SK-N-SH (cell line): ENCODE measurements around the gene RHOT2. TPM values are rescaled to one million over a fixed set of nuclear protein-coding genes. Genes with fewer than 3 reads are reported as not detected.

Experiments
- CTCF ChIA-PET: fragments of 300-600, 350-600 bp; formaldehyde crosslinking; extraction: SDS; loops from one replicate; lab custom pipeline; 2021; lab: Yijun Ruan, JAX
- POLR2A ChIA-PET: fragments of 350-600 bp; sonication (Branson Sonifier 250); formaldehyde crosslinking; extraction: SDS; loops from one replicate; lab custom pipeline; 2020; ENCODE audit warnings: antibody characterized with exemption, inconsistent platforms; lab: Yijun Ruan, JAX
- DNase-seq: peaks from one replicate; pipeline ENCODE4 v3.0.0; 2012
- H2AFZ ChIP-seq: fragments of 200-600 bp; sonication (generic); 2 replicates; pipeline ENCODE4 v1.8.1; 2016; ENCODE audit warnings: antibody characterized with exemption, mild to moderate bottlenecking, low read depth
- H3F3A ChIP-seq: fragments of 200-600 bp; sonication (generic); replicated peaks from 2 replicates; pipeline ENCODE3; 2016; ENCODE audit warnings: antibody characterized with exemption, mild to moderate bottlenecking; ENCODE audit not compliant: insufficient read depth
- H3K27ac ChIP-seq, 2 experiments: fragments of 200-500 bp in 1 of 2; fragments of 200-600 bp in 1 of 2; sonication (Bioruptor generic) in 1 of 2; sonication (generic), shearing (Covaris generic) in 1 of 2; 2 replicates each; pipeline versions ENCODE4 v1.5.1 to v1.6.1; 2014 to 2016; ENCODE audit warnings: low read depth in 2 of 2, inconsistent platforms in 1 of 2, low read length in 1 of 2, mild to moderate bottlenecking in 1 of 2, mixed read lengths in 1 of 2
- H3K27me3 ChIP-seq: fragments of 200-600 bp; sonication (generic), shearing (Covaris generic); 2 replicates; pipeline ENCODE4 v1.6.1; 2016; ENCODE audit warnings: mixed run types; ENCODE audit not compliant: insufficient read depth
- H3K36me3 ChIP-seq, 2 experiments: fragments of 200-500 bp in 1 of 2; fragments of 200-600 bp in 1 of 2; sonication (Bioruptor generic) in 1 of 2; sonication (generic) in 1 of 2; replicated peaks in 1 of 2; 2 replicates each; pipeline versions ENCODE3 to v1.5.1; 2014 to 2016; ENCODE audit warnings: low read length in 1 of 2, mild to moderate bottlenecking in 1 of 2; ENCODE audit not compliant: insufficient read depth in 2 of 2, control insufficient read depth in 1 of 2
- H3K4me1 ChIP-seq, 2 experiments: fragments of 200-500 bp in 1 of 2; fragments of 200-600 bp in 1 of 2; sonication (Bioruptor generic) in 1 of 2; sonication (generic), shearing (Covaris generic) in 1 of 2; 2 replicates each; pipeline versions ENCODE4 v1.5.1 to v1.6.1; 2014 to 2016; ENCODE audit warnings: low read depth in 1 of 2, low read length in 1 of 2, mixed run types in 1 of 2; ENCODE audit not compliant: insufficient read depth in 2 of 2, control insufficient read depth in 1 of 2
- H3K4me2 ChIP-seq: fragments of 200-600 bp; sonication (generic), shearing (Covaris generic); 2 replicates; pipeline ENCODE4 v1.6.1; 2017; ENCODE audit warnings: mixed run types
- H3K4me3 ChIP-seq, 2 experiments: fragments of 200-500 bp in 1 of 2; fragments of 200-600 bp in 1 of 2; sonication (Bioruptor generic) in 1 of 2; sonication (generic), shearing (Covaris generic) in 1 of 2; 2 replicates each; pipeline versions ENCODE4 v1.5.1 to v1.8.1; 2014 to 2016; ENCODE audit warnings: low read depth in 2 of 2, inconsistent platforms in 1 of 2, low read length in 1 of 2, mild to moderate bottlenecking in 1 of 2, mixed read lengths in 1 of 2, moderate library complexity in 1 of 2
- H3K79me2 ChIP-seq: fragments of 200-600 bp; sonication (generic); 2 replicates; pipeline ENCODE4 v1.8.1; 2017; ENCODE audit warnings: mild to moderate bottlenecking; ENCODE audit not compliant: insufficient read depth
- H3K9ac ChIP-seq: fragments of 200-600 bp; sonication (generic); 2 replicates; pipeline ENCODE4 v1.6.1; 2017; ENCODE audit warnings: mixed run types
- H3K9me2 ChIP-seq: fragments of 200-600 bp; sonication (generic); 2 replicates; pipeline ENCODE4 v1.6.1; 2017; ENCODE audit warnings: mixed run types
- H3K9me3 ChIP-seq: fragments of 200-600 bp; sonication (generic); 2 replicates; pipeline ENCODE4 v1.6.1; 2017; ENCODE audit warnings: mixed run types, mild to moderate bottlenecking, moderate library complexity
- H4K20me1 ChIP-seq: fragments of 200-600 bp; sonication (generic); 2 replicates; pipeline ENCODE4 v1.6.1; 2017; ENCODE audit warnings: mild to moderate bottlenecking, mixed run types; ENCODE audit not compliant: insufficient read depth
- FOSL2 ChIP-seq: IDR thresholded peaks from 2 replicates; pipeline ENCODE4 v1.4.0; 2012; ENCODE audit warnings: low read depth, mild to moderate bottlenecking, moderate library complexity, borderline replicate concordance
- FOXM1 ChIP-seq: IDR thresholded peaks from 2 replicates; pipeline ENCODE4 v1.4.0; 2012; ENCODE audit warnings: low read depth, mild to moderate bottlenecking
- GABPA ChIP-seq: IDR thresholded peaks from 2 replicates; pipeline ENCODE4 v1.4.0; 2012; ENCODE audit warnings: low read depth, mild to moderate bottlenecking
- GATA2 ChIP-seq: sonication (generic); formaldehyde crosslinking; IDR thresholded peaks from 2 replicates; pipeline ENCODE4 v1.5.0; 2020; ENCODE audit warnings: mild to moderate bottlenecking, missing genetic modification reagents
- MAX ChIP-seq: IDR thresholded peaks from 2 replicates; pipeline ENCODE4 v1.4.0; 2012; ENCODE audit warnings: low read depth
- MEF2A ChIP-seq: IDR thresholded peaks from 2 replicates; pipeline ENCODE4 v1.4.0; 2012; ENCODE audit warnings: low read depth, borderline replicate concordance
- MXI1 ChIP-seq: IDR thresholded peaks from 2 replicates; pipeline ENCODE4 v1.6.1; 2012; ENCODE audit warnings: mild to moderate bottlenecking, low read depth, low read length, improper control_type of control experiment
- NFIC ChIP-seq: IDR thresholded peaks from 2 replicates; pipeline ENCODE4 v1.4.0; 2012; ENCODE audit warnings: borderline replicate concordance
- NRF1 ChIP-seq: IDR thresholded peaks from 2 replicates; pipeline ENCODE4 v1.6.1; 2012; ENCODE audit warnings: low read depth, mild to moderate bottlenecking, low read length
- PBX3 ChIP-seq: IDR thresholded peaks from 2 replicates; pipeline ENCODE4; 2012
- POLR2AphosphoS5 ChIP-seq: IDR thresholded peaks from 2 replicates; pipeline ENCODE4 v1.6.1; 2012; ENCODE audit warnings: low read depth, low read length
- RAD21 ChIP-seq: IDR thresholded peaks from 2 replicates; pipeline ENCODE4 v1.6.1; 2012; ENCODE audit warnings: mild to moderate bottlenecking, low read length
- RCOR1 ChIP-seq: fragments of 150-350 bp; IDR thresholded peaks from 2 replicates; pipeline ENCODE4 v1.6.1; 2017; ENCODE audit warnings: antibody characterized with exemption, low read length
- RFX5 ChIP-seq: IDR thresholded peaks from 2 replicates; pipeline ENCODE4 v1.6.1; 2012; ENCODE audit warnings: mild to moderate bottlenecking, improper control_type of control experiment, low read length
- RXRA ChIP-seq: IDR thresholded peaks from 2 replicates; pipeline ENCODE4 v1.4.0; 2012; ENCODE audit warnings: low read depth, mild to moderate bottlenecking, borderline replicate concordance
- SMC3 ChIP-seq: IDR thresholded peaks from 2 replicates; pipeline ENCODE4 v1.6.1; 2012; ENCODE audit warnings: low read depth, low read length, improper control_type of control experiment
- TAF1 ChIP-seq: IDR thresholded peaks from 2 replicates; pipeline ENCODE4 v1.6.1; 2012; ENCODE audit warnings: low read depth, mild to moderate bottlenecking, low read length, moderate library complexity, borderline replicate concordance
- TCF12 ChIP-seq: IDR thresholded peaks from 2 replicates; pipeline ENCODE4 v1.4.0; 2012
- USF1 ChIP-seq: IDR thresholded peaks from 2 replicates; pipeline ENCODE4 v1.4.0; 2012; ENCODE audit warnings: low read depth, borderline replicate concordance
- YY1 ChIP-seq: IDR thresholded peaks from 2 replicates; pipeline ENCODE4 v1.4.0; 2012; ENCODE audit warnings: low read depth, mild to moderate bottlenecking
- ZBTB33 ChIP-seq: IDR thresholded peaks from 2 replicates; pipeline ENCODE4 v1.4.0; 2012; ENCODE audit warnings: low read depth, borderline replicate concordance
- WGBS: methylation state at CpG from one replicate; pipeline ENCODE4 v1.1.6; 2017; ENCODE audit warnings: low lambda C conversion rate; 5-methylcytosine and 5-hydroxymethylcytosine counted together
- polyA plus RNA-seq, 3 experiments: library from polyadenylated mRNA; depleted of rRNA; stranded (reverse); fragments of >200 nt; gene quantifications; 2 replicates each; pipeline ENCODE4 v1.2.3, GENCODE V29; 2012
- TF ChIP-seq, protein P1 (sequence below): fragments of 200-600 bp; sonication (generic); IDR thresholded peaks from 2 replicates; pipeline ENCODE4 v1.6.1; 2017; ENCODE audit warnings: antibody characterized with exemption, mild to moderate bottlenecking, moderate library complexity
- TF ChIP-seq, protein P2 (sequence below): fragments of 150-350 bp; IDR thresholded peaks from 2 replicates; pipeline ENCODE4 v1.6.1; 2016; ENCODE audit warnings: mild to moderate bottlenecking, low read depth, low read length

RHOT2 gene
- polyA plus RNA-seq, 1 of the 3 experiments (the other 2 are of a cell fraction) = 229 TPM

GRCh38 chr16:678858-679813, 11.2 kb downstream of the RHOT2 start (continued):
- TF ChIP-seq, protein P1, sequence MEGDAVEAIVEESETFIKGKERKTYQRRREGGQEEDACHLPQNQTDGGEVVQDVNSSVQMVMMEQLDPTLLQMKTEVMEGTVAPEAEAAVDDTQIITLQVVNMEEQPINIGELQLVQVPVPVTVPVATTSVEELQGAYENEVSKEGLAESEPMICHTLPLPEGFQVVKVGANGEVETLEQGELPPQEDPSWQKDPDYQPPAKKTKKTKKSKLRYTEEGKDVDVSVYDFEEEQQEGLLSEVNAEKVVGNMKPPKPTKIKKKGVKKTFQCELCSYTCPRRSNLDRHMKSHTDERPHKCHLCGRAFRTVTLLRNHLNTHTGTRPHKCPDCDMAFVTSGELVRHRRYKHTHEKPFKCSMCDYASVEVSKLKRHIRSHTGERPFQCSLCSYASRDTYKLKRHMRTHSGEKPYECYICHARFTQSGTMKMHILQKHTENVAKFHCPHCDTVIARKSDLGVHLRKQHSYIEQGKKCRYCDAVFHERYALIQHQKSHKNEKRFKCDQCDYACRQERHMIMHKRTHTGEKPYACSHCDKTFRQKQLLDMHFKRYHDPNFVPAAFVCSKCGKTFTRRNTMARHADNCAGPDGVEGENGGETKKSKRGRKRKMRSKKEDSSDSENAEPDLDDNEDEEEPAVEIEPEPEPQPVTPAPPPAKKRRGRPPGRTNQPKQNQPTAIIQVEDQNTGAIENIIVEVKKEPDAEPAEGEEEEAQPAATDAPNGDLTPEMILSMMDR = no peak
- no peak for TF ChIP-seq TCF12
- no peak for TF ChIP-seq RFX5
- TF ChIP-seq, protein P2, sequence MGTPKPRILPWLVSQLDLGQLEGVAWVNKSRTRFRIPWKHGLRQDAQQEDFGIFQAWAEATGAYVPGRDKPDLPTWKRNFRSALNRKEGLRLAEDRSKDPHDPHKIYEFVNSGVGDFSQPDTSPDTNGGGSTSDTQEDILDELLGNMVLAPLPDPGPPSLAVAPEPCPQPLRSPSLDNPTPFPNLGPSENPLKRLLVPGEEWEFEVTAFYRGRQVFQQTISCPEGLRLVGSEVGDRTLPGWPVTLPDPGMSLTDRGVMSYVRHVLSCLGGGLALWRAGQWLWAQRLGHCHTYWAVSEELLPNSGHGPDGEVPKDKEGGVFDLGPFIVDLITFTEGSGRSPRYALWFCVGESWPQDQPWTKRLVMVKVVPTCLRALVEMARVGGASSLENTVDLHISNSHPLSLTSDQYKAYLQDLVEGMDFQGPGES = no peak
- peak; percentile 25; the same call in 1 of the 2 replicates for TF ChIP-seq TAF1
- no peak for TF ChIP-seq FOXM1
- no peak for TF ChIP-seq SMC3
- no peak for TF ChIP-seq ZBTB33

DNA sequence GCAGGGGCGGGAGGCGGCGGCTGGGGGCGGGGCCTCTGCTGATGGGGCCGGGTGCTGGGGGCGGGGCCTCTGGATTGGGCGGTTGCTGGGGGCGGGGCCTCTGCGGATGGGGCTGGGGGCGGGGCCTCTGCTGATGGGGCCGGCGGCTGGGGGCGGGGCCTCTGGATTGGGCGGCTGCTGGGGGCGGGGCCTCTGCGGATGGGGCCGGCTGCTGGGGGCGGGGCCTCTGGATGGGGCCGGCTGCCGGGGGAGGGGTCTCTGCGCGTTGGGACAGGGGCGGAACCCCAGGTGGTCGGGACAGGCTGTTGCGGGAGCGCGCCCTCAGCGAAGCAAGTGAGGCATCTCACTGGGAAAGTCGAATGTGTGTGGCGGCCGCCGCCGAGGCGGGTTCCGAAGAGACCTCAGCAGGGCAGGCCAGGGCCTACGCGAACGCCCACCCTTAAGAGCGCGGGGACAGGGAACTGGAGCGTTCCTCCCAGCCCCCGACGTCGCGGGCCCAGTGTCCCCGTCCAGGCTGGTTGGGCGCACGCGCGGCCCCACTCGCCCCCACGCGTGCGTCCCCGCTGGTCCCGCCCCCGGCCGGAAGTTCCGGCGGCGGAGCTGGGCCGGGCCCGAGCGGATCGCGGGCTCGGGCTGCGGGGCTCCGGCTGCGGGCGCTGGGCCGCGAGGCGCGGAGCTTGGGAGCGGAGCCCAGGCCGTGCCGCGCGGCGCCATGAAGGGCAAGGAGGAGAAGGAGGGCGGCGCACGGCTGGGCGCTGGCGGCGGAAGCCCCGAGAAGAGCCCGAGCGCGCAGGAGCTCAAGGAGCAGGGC, 12.1 kb downstream of the RHOT2 start, which contains the start of gene STUB1:
Gene STUB1, plus strand, starts transcription at position 597 of the 811 bp plus-strand sequence. Its CDS starts 116 bp downstream, at position 713.
- peaks cover 23% of the 10 kb centered on the region for H4K20me1 ChIP-seq
- peaks cover 13 to 26% of the 10 kb centered on the region in 2 experiments for H3K36me3 ChIP-seq
- peaks cover 34% of the 10 kb centered on the region for H3K79me2 ChIP-seq
- H2AFZ ChIP-seq = 0 out of 2 replicates have a peak within 1 kb of the TSS, but pooled peaks have one; percentile 82
- no peaks in the 10 kb centered on the region for H3K9me3 ChIP-seq
- peaks cover 8 to 49% of the 10 kb centered on the region in 2 experiments; a peak in 2 of 4 replicates for H3K4me1 ChIP-seq
- H3K9ac ChIP-seq = peak within 1 kb of the TSS; percentile 80
- H3K9me2 ChIP-seq = no peaks in the 10 kb centered on the region
- peak within 1 kb of the TSS; percentile 86 to 98 for H3K27ac ChIP-seq
- peaks cover 10% of the 10 kb centered on the region for H3F3A ChIP-seq
- H3K4me3 ChIP-seq = peak within 1 kb of the TSS; percentile 78 to 96
- WGBS = 2% methylated on average over 20 of the region's 91 CpGs
- POLR2A ChIA-PET = interaction anchor here (0.8 to 2.2 kb wide), 12 partner anchors 10 to 44 kb away, joined by 3 to 12 read pairs (median 3); partner anchors contain the start of genes METTL26, RHOT2, WDR24 and WDR90
- peak within 1 kb of the TSS; percentile 96 for H3K4me2 ChIP-seq
- DNase-seq = peak; percentile 96
- no peaks in the 10 kb centered on the region for H3K27me3 ChIP-seq
- CTCF ChIA-PET = interaction anchor here (0.8 to 3.8 kb wide), 9 partner anchors 10 to 91 kb away, joined by 3 to 20 read pairs (median 4); partner anchors contain the start of genes ANTKMT, METRN, RHOT2 and WDR24
- TF ChIP-seq POLR2AphosphoS5 (peak; percentile 73), PBX3 (peak; percentile 22; the same call in 1 of the 2 replicates), FOSL2 (no peak), RAD21 (no peak), NRF1 (peak; percentile 75), MAX (peak; percentile 67), GATA2 (CRISPR knock-in tag) (no peak), USF1 (no peak), RXRA (no peak), NFIC (no peak), YY1 (no peak), RCOR1 (no peak), MXI1 (peak; percentile 28; the same call in 1 of the 2 replicates), GABPA (peak; percentile 79), MEF2A (no peak)
